GM12873 (cell line): ENCODE measurements around the gene CPNE5.

ENCODE experiments used
- CTCF ChIP-seq: IDR thresholded peaks from 2 replicates; pipeline ENCODE4 v1.5.1; 2012; ENCODE audit warnings: low read depth, mild to moderate bottlenecking, moderate library complexity, low read length, control low read depth; ENCODE audit not compliant: insufficient read depth; ENCODE audit errors: missing control alignments

CPNE5 gene

GRCh38 chr6:36855750-36856149 is 16.5 kb upstream of the CPNE5 start:
- TF ChIP-seq CTCF: no peak

DNA sequence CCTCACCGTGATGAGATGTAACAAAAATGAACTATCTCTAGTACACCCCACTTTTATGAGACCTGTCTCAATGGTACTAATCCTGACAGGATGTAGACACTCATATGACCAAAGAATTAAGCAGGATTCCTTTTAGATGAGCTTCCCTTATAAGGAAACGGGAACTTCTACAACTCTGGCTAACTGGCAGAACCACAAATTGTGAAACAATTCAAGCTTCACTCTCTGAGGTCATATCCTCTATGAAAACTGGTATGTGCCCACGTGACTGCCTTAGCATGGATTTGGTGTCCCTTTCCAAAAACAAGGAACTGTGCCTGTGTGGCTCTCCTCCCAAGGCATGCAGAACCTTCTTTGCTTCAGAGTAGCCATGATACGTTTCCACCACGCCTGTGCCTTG is 14.1 kb upstream of the CPNE5 start:
- no peak for TF ChIP-seq CTCF

DNA sequence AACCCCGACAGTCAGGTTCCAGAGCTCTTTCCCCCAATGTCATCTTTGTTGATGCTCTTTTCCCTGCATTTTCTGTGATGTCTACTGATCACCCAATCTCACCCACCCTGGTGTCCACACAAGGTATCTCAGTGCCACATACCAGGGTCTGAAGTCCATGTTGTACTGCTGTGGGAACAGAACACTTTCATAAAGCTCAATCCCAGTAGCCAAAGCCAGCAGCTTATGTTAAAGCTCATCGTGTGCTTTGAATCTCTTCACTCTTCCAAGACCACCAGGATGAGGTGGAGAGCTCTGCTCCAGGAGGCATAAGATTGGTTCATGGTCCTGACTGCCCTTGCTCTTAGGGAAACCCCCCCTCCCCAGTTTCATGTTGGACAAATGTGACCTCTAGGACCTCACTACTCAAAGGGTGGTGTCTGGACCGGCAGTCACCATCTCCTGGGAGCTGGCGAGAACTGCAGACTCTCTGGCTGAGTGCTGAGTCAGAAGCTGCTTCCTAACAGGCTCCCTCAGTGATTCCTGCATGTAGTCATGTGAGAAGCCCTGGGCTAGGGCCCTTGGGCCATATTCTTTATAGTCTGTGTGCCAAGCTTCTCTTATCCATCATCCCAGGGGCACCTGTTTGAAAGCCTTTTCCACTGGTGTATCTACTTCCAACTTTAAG is 13.4 kb upstream of the CPNE5 start:
- no peak for TF ChIP-seq CTCF

GRCh38 chr6:36851626-36852025 is 12.4 kb upstream of the CPNE5 start:
- TF ChIP-seq CTCF: no peak

- peak; percentile 80 for TF ChIP-seq CTCF
These were observed 11.9 kb upstream of the CPNE5 start for GRCh38 chr6:36851149-36851614.

- TF ChIP-seq CTCF: no peak
These were observed 10.8 kb upstream of the CPNE5 start for GRCh38 chr6:36850021-36850420.

GRCh38 chr6:36848658-36849441 is 9.6 kb upstream of the CPNE5 start:
- no peak for TF ChIP-seq CTCF
